HepG2 (cell line): Measurements from ENCODE around the gene NT5C2. TPM values are rescaled to one million over a fixed set of nuclear protein-coding genes. Genes with fewer than 3 reads are reported as not detected.

Experiments
- ATAC-seq: fragments of 200-7000 bp; cut with Tn5 transposase; 3 replicates; pipeline ENCODE4 v1.9.1; 2020; ENCODE audit warnings: mild to moderate bottlenecking, moderate library complexity
- BruUV-seq: library from RNA; stranded (reverse); fragments of 400-500 nt; replicated peaks from 2 replicates; lab custom pipeline; 2021; lab: Mats Ljungman, UMichigan
- CTCF ChIA-PET: fragments of 300-600 bp; formaldehyde crosslinking; extraction: SDS; loops from one replicate; lab custom pipeline; 2021; ENCODE audit warnings: low total read pairs, inconsistent platforms, low intra/inter-chr PET ratio; lab: Yijun Ruan, JAX
- POLR2A ChIA-PET: fragments of 350-600 bp; sonication (Branson Sonifier 250); formaldehyde crosslinking; loops from one replicate; lab custom pipeline; 2020; ENCODE audit warnings: antibody characterized with exemption, inconsistent platforms; lab: Yijun Ruan, JAX
- DNase-seq: peaks from one replicate; pipeline ENCODE4 v3.0.0-alpha.2; 2015; ENCODE audit warnings: low spot score
- FAIRE-seq: peaks from 3 replicates; lab custom pipeline; 2011; peaks lifted over from hg19 to GRCh38; lab: Jason Lieb, UNC
- H2AFZ ChIP-seq: one replicate; pipeline ENCODE4 v1.6.1; 2011; ENCODE audit warnings: low read length, inconsistent platforms
- H3K27ac ChIP-seq: fragments of 300-600 bp; 3 replicates; pipeline ENCODE4 v1.8.0; 2011; ENCODE audit warnings: mixed run types, mild to moderate bottlenecking, mixed read lengths, low read length, inconsistent platforms; ENCODE audit not compliant: insufficient read depth; ENCODE audit errors: extremely low read length
- H3K27me3 ChIP-seq, 2 experiments: fragments of 200-600 bp in 1 of 2; 2 replicates in 1 of 2; 3 replicates in 1 of 2; pipeline versions ENCODE4 v1.6.0 to v1.8.0; 2011; ENCODE audit warnings: low read length in 2 of 2, mild to moderate bottlenecking in 2 of 2, moderate library complexity in 2 of 2, inconsistent platforms in 1 of 2; ENCODE audit not compliant: insufficient read depth in 2 of 2, control insufficient read depth in 1 of 2
- H3K36me3 ChIP-seq, 2 experiments: fragments of 200-600 bp in 1 of 2; replicated peaks in 1 of 2; 2 replicates in 1 of 2; 3 replicates in 1 of 2; pipeline versions ENCODE4 v1.5.1 to v1.8.0; 2011; ENCODE audit warnings: low read length in 2 of 2, inconsistent platforms in 1 of 2; ENCODE audit not compliant: insufficient read depth in 2 of 2, control insufficient read depth in 1 of 2
- H3K4me1 ChIP-seq: 2 replicates; pipeline ENCODE4 v1.5.1; 2012; ENCODE audit warnings: low read length, inconsistent platforms; ENCODE audit not compliant: insufficient read depth
- H3K4me2 ChIP-seq: 2 replicates; pipeline ENCODE4 v1.6.0; 2011; ENCODE audit warnings: low read depth, low read length, inconsistent platforms
- H3K4me3 ChIP-seq, 3 experiments: fragments of 200-600 bp in 1 of 3; sonication (generic), shearing (Covaris generic) in 1 of 3; replicated peaks in 1 of 3; 2 replicates each; pipeline ENCODE4 v1.5.1; 2011 to 2016; ENCODE audit warnings: low read length in 3 of 3, inconsistent platforms in 2 of 3, low read depth in 2 of 3, mild to moderate bottlenecking in 2 of 3, control low read depth in 1 of 3, mixed read lengths in 1 of 3; ENCODE audit not compliant: insufficient read depth in 1 of 3
- H3K79me2 ChIP-seq: one replicate; pipeline ENCODE4 v1.6.1; 2011; ENCODE audit warnings: low read length, inconsistent platforms; ENCODE audit not compliant: insufficient read depth
- H3K9ac ChIP-seq: 2 replicates; pipeline ENCODE4 v1.6.0; 2011; ENCODE audit warnings: mild to moderate bottlenecking, low read depth, low read length, inconsistent platforms; ENCODE audit not compliant: insufficient read depth
- H3K9me3 ChIP-seq: 2 replicates; pipeline ENCODE4 v1.5.1; 2012; ENCODE audit warnings: mild to moderate bottlenecking, low read length
- H4K20me1 ChIP-seq: 2 replicates; pipeline ENCODE4 v1.6.0; 2011; ENCODE audit warnings: inconsistent platforms, mild to moderate bottlenecking, low read length, moderate library complexity; ENCODE audit not compliant: insufficient read depth
- HDAC6 ChIP-seq: fragments of 200-600 bp; sonication (generic); IDR thresholded peaks from 2 replicates; pipeline ENCODE4 v1.7.0; 2017; ENCODE audit warnings: mild to moderate bottlenecking, antibody characterized with exemption, low read length, low read depth
- MAFK ChIP-seq, 2 experiments: IDR thresholded peaks in 1 of 2; conservative IDR thresholded peaks in 1 of 2; 2 replicates each; pipeline ENCODE4 v1.6.1; 2011; ENCODE audit warnings: improper control_type of control experiment in 2 of 2, low read length in 2 of 2
- MXI1 ChIP-seq: IDR thresholded peaks from 3 replicates; pipeline ENCODE4 v1.6.1; 2012; ENCODE audit warnings: low read depth, low read length, inconsistent platforms, borderline replicate concordance
- NR2F6 ChIP-seq, 2 experiments: IDR thresholded peaks; 2 replicates each; pipeline ENCODE4 v1.6.1; 2016; ENCODE audit warnings: antibody characterized with exemption in 1 of 2, mild to moderate bottlenecking in 1 of 2
- SP5 ChIP-seq: IDR thresholded peaks from 2 replicates; pipeline ENCODE4 v1.6.1; 2016; ENCODE audit warnings: low read depth, borderline replicate concordance
- ZBED4 ChIP-seq: sonication (generic); formaldehyde crosslinking; IDR thresholded peaks from 2 replicates; pipeline ENCODE4 v1.4.0; 2020; ENCODE audit warnings: missing genetic modification reagents, borderline replicate concordance
- ZBTB8A ChIP-seq: sonication (generic); formaldehyde crosslinking; IDR thresholded peaks from 2 replicates; pipeline ENCODE4 v1.4.0; 2020; ENCODE audit warnings: mild to moderate bottlenecking, low read depth, missing genetic modification reagents, borderline replicate concordance
- ZFAT ChIP-seq: sonication (generic); formaldehyde crosslinking; conservative IDR thresholded peaks from 2 replicates; pipeline ENCODE4 v1.8.1; 2023; ENCODE audit warnings: missing genetic modification reagents, inconsistent platforms
- ZNF468 ChIP-seq: sonication (generic); formaldehyde crosslinking; IDR thresholded peaks from 2 replicates; pipeline ENCODE4 v1.8.0; 2022; ENCODE audit warnings: mild to moderate bottlenecking, moderate library complexity, missing genetic modification reagents
- ZNF558 ChIP-seq: sonication (generic); formaldehyde crosslinking; IDR thresholded peaks from 2 replicates; pipeline ENCODE4 v1.9.0; 2022; ENCODE audit warnings: mild to moderate bottlenecking, missing genetic modification reagents, borderline replicate concordance
- ZSCAN30 ChIP-seq: sonication (generic); formaldehyde crosslinking; IDR thresholded peaks from 2 replicates; pipeline ENCODE4 v1.5.0; 2020; ENCODE audit warnings: mild to moderate bottlenecking, missing genetic modification reagents
- WGBS: methylation state at CpG from one replicate; pipeline ENCODE4 v1.1.6; 2017; ENCODE audit warnings: low lambda C conversion rate; 5-methylcytosine and 5-hydroxymethylcytosine counted together
- in situ Hi-C: cut with HindIII; loops from 2 replicates; pipeline ENCODE4 v1.10.0; 2017; ENCODE audit warnings: low pct_unique_long_range_greater_than_20kb; ENCODE audit not compliant: extremely low pct_ligation_motif_present
- intact Hi-C: fragments of 100-400 bp; cut with micrococcal nuclease; formaldehyde crosslinking; loops from one replicate; pipeline ENCODE4 v1.10.0; 2022; ENCODE audit not compliant: unreplicated experiment
- polyA plus RNA-seq, 8 experiments: library from polyadenylated mRNA; depleted of rRNA in 3 of 8; stranded (reverse) in 7 of 8; unstranded in 1 of 8; fragments of >200 nt; fragmentation: Illumina TruSeq in 4 of 8; extraction: Trizol in 4 of 8; gene quantifications; 2 replicates each; pipeline versions ENCODE4 v1.2.1 to v1.2.3, GENCODE V29; 2011 to 2016; ENCODE audit warnings: low read depth in 4 of 8, missing spikeins in 1 of 8, mixed read lengths in 1 of 8; ENCODE audit not compliant: insufficient read depth in 1 of 8
- total RNA-seq, 5 experiments: library from RNA; depleted of rRNA; stranded (reverse); fragments of >200 nt; fragmentation: Illumina TruSeq; extraction: Trizol; gene quantifications; 2 replicates each; pipeline ENCODE4 v1.2.3, GENCODE V29; 2016; ENCODE audit warnings: low read depth in 1 of 5

Gene NT5C2
- total and polyA plus RNA-seq, 2 of the 13 experiments (the other 11 are each of a cell fraction or from before 2014, with no cell fraction given) = 40.6 to 55.2 TPM

- BruUV-seq = no TSS peak
- H2AFZ ChIP-seq = no peak overlapping the region
- ATAC-seq (no peak), FAIRE-seq (no peak), DNase-seq (no peak)
- WGBS = 25% methylated on average over 2 of the region's 2 CpGs
- H3K9me3 ChIP-seq = no peaks in the 10 kb centered on the region
- peaks cover 17 to 55% of the 10 kb centered on the region in 2 experiments for H3K36me3 ChIP-seq
- H3K79me2 ChIP-seq = peaks cover 6% of the 10 kb centered on the region
- 0 out of 2 replicates have a peak, but pooled peaks cover 2% of the 10 kb centered on the region for H4K20me1 ChIP-seq
- H3K27ac ChIP-seq = no peak overlapping the region
- in situ Hi-C loops = no loop called here
- H3K4me2 ChIP-seq = no peak overlapping the region
- POLR2A ChIA-PET = no interaction called here
- H3K9ac ChIP-seq = no peak overlapping the region
- TF ChIP-seq HDAC6 = no peak
- TF ChIP-seq ZNF558 = no peak
- TF ChIP-seq MXI1 = no peak
- no peak for TF ChIP-seq SP5 (CRISPR knock-in tag)
- TF ChIP-seq NR2F6 (IDR thresholded peaks at IDR 0.05) = no peak
- no peak for TF ChIP-seq NR2F6 (CRISPR knock-in tag; IDR thresholded peaks at IDR 0.05)
- no peak for TF ChIP-seq ZSCAN30
- TF ChIP-seq ZFAT (CRISPR knock-in tag) = no peak
- no peak for TF ChIP-seq MAFK (conservative IDR thresholded peaks at IDR 0.05 in 1 of 2, IDR thresholded peaks at IDR 0.05 in 1 of 2; ENCODE audit: low read length in 2 of 2)
- TF ChIP-seq ZBED4 (CRISPR knock-in tag) = no peak
- no peak for TF ChIP-seq ZBTB8A (CRISPR knock-in tag)
- TF ChIP-seq ZNF468 (CRISPR knock-in tag) = no peak
- TF ChIP-seq, all 625 proteins: peak for 0
- CTCF ChIA-PET = no interaction called here
- Histone ChIP-seq H3K4me3 (no peak overlapping the region), H3K27me3 (no peaks in the 10 kb centered on the region), H3K4me1 (no peaks in the 10 kb centered on the region)
- intact Hi-C loops = no loop called here
Observed at GRCh38 chr10:103104721-103105120, 88.4 kb downstream of the NT5C2 start.
